ENCODE results near the gene ZNF576. TPM values are rescaled to one million over a fixed set of nuclear protein-coding genes. Genes with fewer than 3 reads are reported as not detected.

The ZNF576 gene
- total and polyA plus RNA-seq, 9 of the 15 experiments (the other 6 are each of a cell fraction or from before 2014, with no cell fraction given) = 6.8 to 18.2 (median 12.2) TPM

DNA sequence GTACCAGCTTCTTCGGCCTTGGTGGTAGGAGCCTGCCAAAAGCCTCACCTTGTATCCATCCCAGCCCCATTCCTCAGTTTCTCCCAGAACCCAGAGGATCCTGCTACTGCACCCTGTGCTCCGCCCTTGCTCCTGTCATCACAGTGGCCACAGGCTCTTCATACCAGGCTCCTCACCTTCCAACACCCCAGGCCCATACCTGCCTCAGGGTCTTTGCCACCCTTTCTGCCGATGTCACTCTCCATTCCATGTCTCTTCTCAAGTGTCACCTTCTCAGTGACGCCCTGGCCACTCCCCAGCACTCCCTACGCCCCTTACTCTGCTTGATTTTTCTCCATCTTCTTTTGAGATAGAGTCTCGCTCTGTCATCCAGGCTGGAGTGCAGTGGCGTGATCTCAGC, 13.5 kb downstream of the ZNF576 start:
- in situ Hi-C loops (cut with MboI) (no loop called here), intact Hi-C loops (cut with micrococcal nuclease) (no loop called here)
- H3K9me1 ChIP-seq (ENCODE audit: control insufficient read depth, insufficient read depth, low read length) = peaks cover 6% of the 10 kb centered on the region
- ChIA-PET CTCF (ENCODE audit: low intra/inter-chr PET ratio) (no interaction called here), POLR2A (interaction anchor here (0.6 to 8.7 kb wide), 5 partner anchors 8 to 142 kb away, joined by 3 to 60 read pairs (median 3); partner anchors contain the start of genes IRGQ and ZNF576)
- peak overlapping the region; percentile 58; the same call in 1 of the 3 replicates for H3K27ac ChIP-seq (ENCODE audit: extremely low read depth, low read depth, low read length)
- H3K36me3 ChIP-seq (ENCODE audit: control insufficient read depth, insufficient read depth, low read length) = peaks cover 53% of the 10 kb centered on the region; the same call in 2 of the 3 replicates
- peak in 1 of 4 experiments; percentile 39 for DNase-seq (ENCODE audit: extremely low read depth in 1 of 4, low spot score in 3 of 4)
- H3K9ac ChIP-seq (ENCODE audit: insufficient read depth in 1 of 2, low read depth in 2 of 2, low read length in 2 of 2) = peak overlapping the region in 1 of 2 experiments; percentile 2; a peak in 2 of 4 replicates
- H3K27me3 ChIP-seq (ENCODE audit: control insufficient read depth in 2 of 2, insufficient read depth in 2 of 2, low read length in 2 of 2) = no peaks in the 10 kb centered on the region
- H3K4me1 ChIP-seq (replicated peaks in 1 of 2; ENCODE audit: control insufficient read depth in 2 of 2, insufficient read depth in 2 of 2, low read length in 2 of 2) = peaks cover 20 to 30% of the 10 kb centered on the region in 2 experiments
- H3K4me2 ChIP-seq (ENCODE audit: insufficient read depth, low read length) = peak overlapping the region; percentile 46
- H2AFZ ChIP-seq (ENCODE audit: low read depth, low read length) = 0 out of 2 replicates have a peak overlapping the region, but pooled peaks have one; percentile 44
- peaks cover 11% of the 10 kb centered on the region; the same call in 2 of the 3 replicates for H3K79me2 ChIP-seq (ENCODE audit: control insufficient read depth, insufficient read depth, low read length)
- WGBS (ENCODE audit: insufficient coverage, low coverage, missing lambda C conversion rate) = 64% methylated on average over 7 of the region's 7 CpGs
- ATAC-seq = peak; percentile 76
- FAIRE-seq = no peak
- no TSS peak for BruUV-seq (replicated peaks)
- no peak overlapping the region for H3K4me3 ChIP-seq
- no peaks in the 10 kb centered on the region for H3K9me3 ChIP-seq (replicated peaks; ENCODE audit: control insufficient read depth, insufficient read depth, low read depth, low read length)
- H4K20me1 ChIP-seq (replicated peaks; ENCODE audit: control insufficient read depth, insufficient read depth, low read length) = no peaks in the 10 kb centered on the region
- TF ChIP-seq JUND (IDR thresholded peaks at IDR 0.05; ENCODE audit: borderline replicate concordance, low read depth, low read length) (no peak), JUND (tag; IDR thresholded peaks at IDR 0.05; ENCODE audit: borderline replicate concordance, low read depth, low read length) (0 out of 3 replicates have a peak, but pooled peaks have one; percentile 10), POLR3A (IDR thresholded peaks at IDR 0.05; ENCODE audit: borderline replicate concordance, extremely low read depth, insufficient read depth, insufficient read length) (no peak), HMG20B (CRISPR knock-in tag; IDR thresholded peaks at IDR 0.05) (no peak), NFIC (IDR thresholded peaks at IDR 0.05) (no peak), ZNF347 (CRISPR knock-in tag; IDR thresholded peaks at IDR 0.05; ENCODE audit: low read depth) (no peak), ZNF589 (CRISPR knock-in tag; IDR thresholded peaks at IDR 0.05; ENCODE audit: low read depth) (no peak), DPF2 (IDR thresholded peaks at IDR 0.05) (peak; percentile 37; the same call in 1 of the 2 replicates), ZNF165 (CRISPR knock-in tag; IDR thresholded peaks at IDR 0.05; ENCODE audit: borderline replicate concordance) (no peak), ZNF41 (CRISPR knock-in tag; conservative IDR thresholded peaks at IDR 0.05) (no peak), ZBTB7A (IDR thresholded peaks at IDR 0.05; ENCODE audit: borderline replicate concordance, control insufficient read depth, low read depth, low read length) (no peak), GATAD2A (IDR thresholded peaks at IDR 0.05) (no peak), ZKSCAN1 (IDR thresholded peaks at IDR 0.05; ENCODE audit: low read depth, low read length) (no peak), LCOR (CRISPR knock-in tag; IDR thresholded peaks at IDR 0.05) (no peak), NFRKB (IDR thresholded peaks at IDR 0.05; ENCODE audit: low read depth) (peak; percentile 52; the same call in 1 of the 2 replicates), GTF2E2 (tag; IDR thresholded peaks at IDR 0.05) (no peak)
- TF ChIP-seq, protein P1, sequence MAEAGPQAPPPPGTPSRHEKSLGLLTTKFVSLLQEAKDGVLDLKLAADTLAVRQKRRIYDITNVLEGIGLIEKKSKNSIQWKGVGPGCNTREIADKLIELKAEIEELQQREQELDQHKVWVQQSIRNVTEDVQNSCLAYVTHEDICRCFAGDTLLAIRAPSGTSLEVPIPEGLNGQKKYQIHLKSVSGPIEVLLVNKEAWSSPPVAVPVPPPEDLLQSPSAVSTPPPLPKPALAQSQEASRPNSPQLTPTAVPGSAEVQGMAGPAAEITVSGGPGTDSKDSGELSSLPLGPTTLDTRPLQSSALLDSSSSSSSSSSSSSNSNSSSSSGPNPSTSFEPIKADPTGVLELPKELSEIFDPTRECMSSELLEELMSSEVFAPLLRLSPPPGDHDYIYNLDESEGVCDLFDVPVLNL (CRISPR knock-in tag; IDR thresholded peaks at IDR 0.05; ENCODE audit: low read depth) = no peak
- TF ChIP-seq, protein P2, sequence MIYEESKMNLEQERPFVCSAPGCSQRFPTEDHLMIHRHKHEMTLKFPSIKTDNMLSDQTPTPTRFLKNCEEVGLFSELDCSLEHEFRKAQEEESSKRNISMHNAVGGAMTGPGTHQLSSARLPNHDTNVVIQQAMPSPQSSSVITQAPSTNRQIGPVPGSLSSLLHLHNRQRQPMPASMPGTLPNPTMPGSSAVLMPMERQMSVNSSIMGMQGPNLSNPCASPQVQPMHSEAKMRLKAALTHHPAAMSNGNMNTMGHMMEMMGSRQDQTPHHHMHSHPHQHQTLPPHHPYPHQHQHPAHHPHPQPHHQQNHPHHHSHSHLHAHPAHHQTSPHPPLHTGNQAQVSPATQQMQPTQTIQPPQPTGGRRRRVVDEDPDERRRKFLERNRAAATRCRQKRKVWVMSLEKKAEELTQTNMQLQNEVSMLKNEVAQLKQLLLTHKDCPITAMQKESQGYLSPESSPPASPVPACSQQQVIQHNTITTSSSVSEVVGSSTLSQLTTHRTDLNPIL (CRISPR knock-in tag; IDR thresholded peaks at IDR 0.05) = no peak
- TF ChIP-seq, protein P3, sequence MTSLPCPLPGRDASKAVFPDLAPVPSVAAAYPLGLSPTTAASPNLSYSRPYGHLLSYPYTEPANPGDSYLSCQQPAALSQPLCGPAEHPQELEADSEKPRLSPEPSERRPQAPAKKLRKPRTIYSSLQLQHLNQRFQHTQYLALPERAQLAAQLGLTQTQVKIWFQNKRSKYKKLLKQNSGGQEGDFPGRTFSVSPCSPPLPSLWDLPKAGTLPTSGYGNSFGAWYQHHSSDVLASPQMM (CRISPR knock-in tag; IDR thresholded peaks at IDR 0.05) = no peak
- TF ChIP-seq, protein P4, sequence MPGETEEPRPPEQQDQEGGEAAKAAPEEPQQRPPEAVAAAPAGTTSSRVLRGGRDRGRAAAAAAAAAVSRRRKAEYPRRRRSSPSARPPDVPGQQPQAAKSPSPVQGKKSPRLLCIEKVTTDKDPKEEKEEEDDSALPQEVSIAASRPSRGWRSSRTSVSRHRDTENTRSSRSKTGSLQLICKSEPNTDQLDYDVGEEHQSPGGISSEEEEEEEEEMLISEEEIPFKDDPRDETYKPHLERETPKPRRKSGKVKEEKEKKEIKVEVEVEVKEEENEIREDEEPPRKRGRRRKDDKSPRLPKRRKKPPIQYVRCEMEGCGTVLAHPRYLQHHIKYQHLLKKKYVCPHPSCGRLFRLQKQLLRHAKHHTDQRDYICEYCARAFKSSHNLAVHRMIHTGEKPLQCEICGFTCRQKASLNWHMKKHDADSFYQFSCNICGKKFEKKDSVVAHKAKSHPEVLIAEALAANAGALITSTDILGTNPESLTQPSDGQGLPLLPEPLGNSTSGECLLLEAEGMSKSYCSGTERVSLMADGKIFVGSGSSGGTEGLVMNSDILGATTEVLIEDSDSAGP (CRISPR knock-in tag; IDR thresholded peaks at IDR 0.05) = no peak
